Non-pigmented ciliary epithelial cell (primary cell): Measurements from ENCODE around the gene GPR37.

Experiments used
- DNase-seq: peaks from one replicate; pipeline ENCODE4 v3.0.0-alpha.2; 2010; ENCODE audit warnings: low read depth

Gene GPR37, protein sequence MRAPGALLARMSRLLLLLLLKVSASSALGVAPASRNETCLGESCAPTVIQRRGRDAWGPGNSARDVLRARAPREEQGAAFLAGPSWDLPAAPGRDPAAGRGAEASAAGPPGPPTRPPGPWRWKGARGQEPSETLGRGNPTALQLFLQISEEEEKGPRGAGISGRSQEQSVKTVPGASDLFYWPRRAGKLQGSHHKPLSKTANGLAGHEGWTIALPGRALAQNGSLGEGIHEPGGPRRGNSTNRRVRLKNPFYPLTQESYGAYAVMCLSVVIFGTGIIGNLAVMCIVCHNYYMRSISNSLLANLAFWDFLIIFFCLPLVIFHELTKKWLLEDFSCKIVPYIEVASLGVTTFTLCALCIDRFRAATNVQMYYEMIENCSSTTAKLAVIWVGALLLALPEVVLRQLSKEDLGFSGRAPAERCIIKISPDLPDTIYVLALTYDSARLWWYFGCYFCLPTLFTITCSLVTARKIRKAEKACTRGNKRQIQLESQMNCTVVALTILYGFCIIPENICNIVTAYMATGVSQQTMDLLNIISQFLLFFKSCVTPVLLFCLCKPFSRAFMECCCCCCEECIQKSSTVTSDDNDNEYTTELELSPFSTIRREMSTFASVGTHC

GRCh38 chr7:124765401-124766352 is at the start of gene GPR37:
TSS of gene GPR37 (minus strand) at chr7:124765792. CDS start at chr7:124764976, 816 bp downstream.
- DNase-seq = peak; percentile 53

DNA sequence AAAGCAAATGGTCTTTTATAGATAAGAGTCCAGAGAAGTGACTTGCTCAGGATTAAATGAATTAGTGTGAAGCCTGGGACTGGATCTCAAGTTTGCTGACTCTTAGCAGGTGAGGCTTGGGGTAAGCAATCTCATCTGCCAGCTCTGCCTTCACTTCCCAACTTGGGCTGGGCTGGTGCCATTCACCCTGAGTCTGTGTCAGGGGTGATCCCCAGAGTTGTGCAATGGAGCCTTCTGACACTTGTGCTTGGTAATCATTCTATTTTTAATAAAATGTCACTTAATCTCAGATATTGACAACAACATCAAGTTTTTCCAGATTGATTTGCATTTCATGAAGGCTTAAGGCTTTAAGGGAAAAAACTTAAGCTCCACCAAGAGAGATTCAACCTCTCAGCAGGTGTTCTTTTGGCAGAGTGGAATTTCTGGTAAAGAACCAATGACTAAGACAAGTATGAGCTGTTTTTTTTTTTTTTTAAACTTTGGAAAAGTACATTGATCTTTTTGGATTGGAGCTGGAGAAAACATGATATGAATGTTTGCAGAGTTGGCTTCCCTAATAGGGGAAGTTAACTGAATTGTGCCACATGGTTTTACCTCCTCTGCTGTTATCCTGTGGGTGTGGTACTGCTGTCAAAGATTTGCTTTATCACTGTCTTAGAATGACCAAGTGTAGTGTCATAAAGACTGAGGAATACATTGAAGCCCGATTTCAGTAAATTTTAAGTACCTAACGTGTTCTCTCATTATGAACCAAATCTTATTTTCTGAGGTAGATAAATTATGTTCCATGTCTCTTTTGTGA is 48.6 kb upstream of the GPR37 start:
- DNase-seq = no peak

- no peak for DNase-seq
Measured at GRCh38 chr7:124812764-124813163, 47.2 kb upstream of the GPR37 start.

DNA sequence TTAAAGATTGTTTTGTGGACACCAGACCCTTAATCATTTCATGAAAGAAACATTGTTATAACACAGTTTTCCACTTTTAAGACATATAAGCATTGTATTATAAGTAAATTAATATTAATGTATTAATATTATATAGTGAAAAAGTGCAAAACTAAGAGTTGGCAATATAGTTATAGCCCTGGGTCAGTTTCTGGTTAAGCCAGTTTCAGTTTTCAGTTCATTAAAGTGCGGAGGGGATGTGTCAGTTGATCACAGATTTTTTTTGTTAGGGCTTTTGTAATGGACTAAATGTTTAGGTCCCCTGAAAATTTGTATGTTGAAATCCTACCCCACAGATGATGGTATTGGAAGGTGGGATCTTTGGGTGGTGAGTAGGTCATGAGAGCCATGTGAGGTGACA is 45.7 kb upstream of the GPR37 start:
- no peak for DNase-seq

- DNase-seq = no peak
Measured at GRCh38 chr7:124810605-124811004, 45.0 kb upstream of the GPR37 start.

GRCh38 chr7:124808206-124808605 is 42.6 kb upstream of the GPR37 start:
- no peak for DNase-seq

DNA sequence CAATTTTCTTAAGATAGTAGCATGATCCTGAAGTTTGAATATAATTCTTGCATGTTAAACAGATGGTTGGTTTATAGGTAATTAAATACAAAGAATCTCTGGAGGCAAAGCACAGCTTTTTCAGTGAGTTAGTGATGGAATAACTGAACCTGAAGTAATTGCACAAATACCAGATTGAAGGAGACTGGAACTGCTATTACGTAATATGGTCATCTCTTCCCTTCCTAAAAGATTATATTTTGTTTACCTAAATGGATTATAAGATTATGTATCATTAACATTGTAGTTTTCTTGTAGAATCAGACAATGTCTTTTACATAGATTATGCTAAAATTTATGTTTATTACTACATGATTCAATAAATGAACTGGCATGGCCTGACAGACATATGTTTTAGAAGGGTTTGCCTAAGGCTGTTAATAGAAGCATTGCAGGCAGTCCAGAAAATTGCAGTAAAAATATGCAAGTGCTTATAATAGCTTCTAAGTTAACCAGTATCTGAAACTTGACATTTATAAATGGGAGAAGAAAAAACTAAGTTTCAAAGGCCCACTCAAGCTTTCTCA is 35.8 kb upstream of the GPR37 start:
- no peak for DNase-seq

GRCh38 chr7:124800386-124800785 is 34.8 kb upstream of the GPR37 start:
- DNase-seq = no peak

DNA sequence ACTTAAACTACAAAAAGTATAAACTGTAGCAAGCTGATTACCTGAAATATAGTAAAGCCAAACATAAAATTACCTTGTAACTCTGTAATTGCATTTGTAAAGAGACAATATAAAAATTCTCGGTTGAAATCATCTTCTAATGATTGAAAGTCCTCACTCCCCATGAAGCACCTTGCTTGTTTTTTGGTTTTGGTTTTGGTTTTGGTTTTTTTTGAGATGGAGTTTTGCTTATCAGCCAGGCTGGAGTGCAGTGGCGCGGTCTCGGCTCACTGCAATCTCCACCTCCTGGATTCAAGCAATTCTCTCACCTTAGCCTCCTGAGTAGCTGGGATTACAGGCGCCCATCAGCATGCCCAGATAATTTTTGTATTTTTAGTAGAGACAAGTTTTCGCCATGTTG is 33.9 kb upstream of the GPR37 start:
- no peak for DNase-seq

- no peak for DNase-seq
Measured at GRCh38 chr7:124796771-124797170, 31.2 kb upstream of the GPR37 start.

- no peak for DNase-seq
Measured at GRCh38 chr7:124792696-124793095, 27.1 kb upstream of the GPR37 start.

- DNase-seq = no peak
Measured at GRCh38 chr7:124792002-124792401, 26.4 kb upstream of the GPR37 start.

GRCh38 chr7:124791426-124791825 is 25.8 kb upstream of the GPR37 start:
- no peak for DNase-seq

- no peak for DNase-seq
Measured at GRCh38 chr7:124790645-124791044, 25.1 kb upstream of the GPR37 start.

DNA sequence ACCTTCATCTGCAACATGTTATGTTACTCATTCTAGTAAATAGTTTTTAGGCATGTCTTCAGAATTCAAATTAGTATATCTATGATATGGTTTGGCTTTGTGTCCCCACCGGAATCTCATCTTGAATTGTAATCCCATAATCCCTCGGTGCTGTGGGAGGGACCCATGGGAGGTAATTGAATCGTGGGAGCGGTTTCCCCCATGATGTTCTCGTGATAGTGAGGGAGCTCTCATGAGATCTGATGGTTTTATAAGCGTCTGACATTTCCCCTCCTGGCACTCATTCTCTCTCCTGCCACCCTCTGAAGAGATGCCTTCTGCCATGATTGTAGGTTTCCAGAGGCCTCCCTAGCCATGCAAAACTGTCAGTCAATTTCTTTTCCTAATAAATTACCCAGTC is 20.4 kb upstream of the GPR37 start:
- DNase-seq = no peak

DNA sequence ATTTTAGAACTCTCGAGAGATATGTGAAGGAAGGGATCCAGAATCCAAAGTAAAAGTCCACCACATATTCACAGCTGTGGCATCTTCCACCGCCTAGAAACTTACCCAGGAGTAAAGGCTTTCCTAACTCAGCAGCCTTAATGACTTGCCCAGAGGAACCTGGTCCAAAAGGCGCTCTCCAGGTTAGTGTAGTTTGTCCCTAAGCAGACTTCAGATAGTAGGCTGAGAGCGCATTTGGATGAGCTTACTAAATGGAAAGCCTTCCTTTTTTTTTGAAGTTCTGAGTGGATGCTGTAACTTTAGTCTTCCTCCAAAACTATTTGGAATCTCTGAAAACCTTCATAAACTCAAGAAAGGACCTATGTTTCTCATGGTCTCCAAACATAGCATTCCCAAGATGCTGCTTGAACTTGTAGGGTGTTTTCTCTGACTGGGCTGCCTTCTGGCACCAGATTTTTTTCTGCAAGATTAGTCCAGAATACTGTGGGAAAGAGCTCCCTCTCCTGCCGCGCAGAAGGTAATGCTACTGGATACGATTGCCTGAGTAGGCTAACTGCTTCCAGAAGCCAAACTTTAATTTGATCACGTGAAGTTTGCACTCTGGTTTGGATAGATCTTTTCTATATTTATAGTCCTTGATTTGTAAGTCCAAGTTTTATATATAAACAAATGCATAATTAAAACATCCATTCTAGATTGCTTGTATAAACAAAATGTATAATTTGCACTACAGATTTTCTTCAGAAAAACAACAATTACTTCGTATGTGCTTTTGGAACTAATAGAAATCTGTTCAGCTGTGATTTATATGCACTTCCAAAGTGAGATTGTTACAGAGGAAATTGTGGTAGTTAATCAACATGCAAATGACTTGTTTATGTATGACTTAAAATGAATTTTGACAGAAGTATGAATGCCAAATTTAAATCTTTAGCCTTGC is 19.6 kb upstream of the GPR37 start:
- peak; percentile 27 for DNase-seq

GRCh38 chr7:124783271-124783670 is 17.7 kb upstream of the GPR37 start:
- DNase-seq = no peak

DNA sequence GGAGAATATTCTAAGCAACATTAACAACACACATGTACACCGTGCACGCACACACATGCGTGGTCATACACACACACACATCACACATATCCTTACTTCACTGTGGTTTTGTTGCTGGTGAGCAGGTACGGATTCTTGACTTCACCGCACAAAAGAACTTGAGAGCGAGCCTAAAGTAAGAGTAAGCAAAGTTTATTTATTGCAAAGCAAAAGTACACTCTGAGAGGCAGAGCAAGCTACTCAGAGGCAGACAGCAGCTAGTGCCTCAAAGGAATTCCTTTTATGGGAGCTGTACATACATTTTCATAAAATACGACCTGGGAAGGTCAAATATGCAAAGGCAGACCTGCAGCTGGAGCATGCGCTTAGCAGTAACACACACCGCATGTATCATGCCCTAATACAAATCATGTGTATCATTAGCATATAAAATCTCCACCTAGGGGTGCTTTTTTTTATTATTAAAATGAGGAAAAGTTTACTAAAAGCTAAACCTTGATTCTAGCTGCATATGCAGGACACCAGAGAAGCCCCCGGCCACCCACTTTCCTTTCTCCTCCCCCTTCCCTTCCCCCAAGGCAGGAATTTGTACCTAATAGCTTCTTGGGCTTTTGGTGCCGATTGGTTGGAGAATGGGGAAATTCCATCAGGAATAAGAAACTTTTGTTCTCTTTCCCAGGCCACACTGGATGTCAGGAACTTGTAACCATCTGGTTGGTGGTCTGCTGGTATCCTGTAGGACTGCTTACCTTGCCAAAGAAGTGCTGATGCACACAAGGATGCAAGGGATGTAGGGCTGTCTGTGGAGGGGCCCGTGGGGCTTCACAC is 16.5 kb upstream of the GPR37 start:
- no peak for DNase-seq

DNA sequence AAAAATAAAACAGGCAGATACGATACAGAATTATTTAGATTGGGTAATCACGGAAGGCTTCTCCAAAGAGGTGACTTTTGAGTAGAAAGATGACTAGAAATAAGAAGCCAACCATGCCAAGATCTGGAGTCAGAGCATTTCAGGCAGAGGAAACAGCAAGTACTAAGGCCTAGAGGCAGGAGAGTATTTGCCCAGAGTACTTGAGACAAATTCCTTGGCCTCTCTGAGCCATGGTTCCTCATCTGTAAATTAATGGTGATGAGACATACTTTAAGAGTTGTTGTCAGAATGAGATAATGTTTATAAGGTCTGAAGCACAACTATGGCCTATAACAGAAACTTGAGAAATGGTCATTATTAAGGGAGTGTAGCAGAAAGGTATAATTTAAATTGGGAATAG is 15.8 kb upstream of the GPR37 start:
- no peak for DNase-seq
